K562 (cell line): ENCODE results near the gene PHTF1. TPM values are rescaled to one million over a fixed set of nuclear protein-coding genes. Genes with fewer than 3 reads are reported as not detected.

Experiments
- ASH1L ChIP-seq: fragments of 450-650 bp; IDR thresholded peaks from 2 replicates; pipeline ENCODE4 v1.6.1; 2018; ENCODE audit warnings: borderline replicate concordance, mild to moderate bottlenecking, low read depth; ENCODE audit not compliant: partially characterized antibody
- E2F6 ChIP-seq, 2 experiments: IDR thresholded peaks; 2 replicates each; pipeline ENCODE4 v1.6.1; 2011; ENCODE audit warnings: borderline replicate concordance in 1 of 2, control low read depth in 1 of 2, low read depth in 1 of 2, low read length in 1 of 2, mild to moderate bottlenecking in 1 of 2, mixed read lengths in 1 of 2, moderate library complexity in 1 of 2; ENCODE audit not compliant: insufficient read depth in 1 of 2, insufficient read length in 1 of 2, poor library complexity in 1 of 2, severe bottlenecking in 1 of 2; ENCODE audit errors: extremely low read depth in 1 of 2
- ETS1 ChIP-seq: conservative IDR thresholded peaks from 2 replicates; pipeline ENCODE4 v1.6.1; 2011; ENCODE audit warnings: low read depth, mild to moderate bottlenecking, low read length; ENCODE audit not compliant: control insufficient read depth
- MITF ChIP-seq: IDR thresholded peaks from 2 replicates; pipeline ENCODE4 v1.6.1; 2014; ENCODE audit warnings: antibody characterized with exemption
- MLLT1 ChIP-seq, 2 experiments: fragments of 450-650 bp; IDR thresholded peaks; 2 replicates each; pipeline ENCODE4 v1.6.1; 2016
- PCBP1 ChIP-seq: fragments of 200-400 bp; formaldehyde crosslinking; IDR thresholded peaks from 2 replicates; pipeline ENCODE4 v1.6.1; 2018; ENCODE audit warnings: mild to moderate bottlenecking, low read depth, low read length; ENCODE audit not compliant: poor library complexity, severe bottlenecking
- PHF8 ChIP-seq: fragments of 200-600 bp; sonication (generic); IDR thresholded peaks from 2 replicates; pipeline ENCODE4 v1.6.1; 2012; ENCODE audit warnings: mixed run types, mild to moderate bottlenecking, inconsistent platforms, low read length, moderate library complexity, borderline replicate concordance
- SAP30 ChIP-seq: fragments of 200-600 bp; sonication (generic); IDR thresholded peaks from 2 replicates; pipeline ENCODE4 v1.6.1; 2012; ENCODE audit warnings: borderline replicate concordance, low read depth, mild to moderate bottlenecking, moderate library complexity, low read length, control low read depth, inconsistent platforms; ENCODE audit not compliant: insufficient read depth, poor library complexity, severe bottlenecking
- SMARCB1 ChIP-seq: IDR thresholded peaks from 2 replicates; pipeline ENCODE4 v1.6.1; 2011; ENCODE audit warnings: improper control_type of control experiment, low read depth; ENCODE audit not compliant: insufficient read length
- STAT6 ChIP-seq: sonication (generic); formaldehyde crosslinking; IDR thresholded peaks from 2 replicates; pipeline ENCODE4 v1.8.1; 2023; ENCODE audit warnings: mild to moderate bottlenecking, missing genetic modification reagents
- U2AF2 ChIP-seq: fragments of 200-400 bp; formaldehyde crosslinking; optimal IDR thresholded peaks from 2 replicates; pipeline ENCODE3; 2017; ENCODE audit warnings: low read depth, mild to moderate bottlenecking, low read length
- ZFP30 ChIP-seq: fragments of 250-450 bp; sonication (Bioruptor Pico); IDR thresholded peaks from 2 replicates; pipeline ENCODE4 v1.8.0; 2022; ENCODE audit warnings: moderate library complexity, mild to moderate bottlenecking, inconsistent platforms, borderline replicate concordance
- ZKSCAN8 ChIP-seq: fragments of 200-800 bp; sonication (Bioruptor generic); IDR thresholded peaks from 2 replicates; pipeline ENCODE4 v1.6.1; 2016; ENCODE audit warnings: missing genetic modification characterization, missing compliant biosample characterization
- ZNF668 ChIP-seq: fragments of 250-450 bp; sonication (Bioruptor Pico); IDR thresholded peaks from 2 replicates; pipeline ENCODE4 v1.8.0; 2022; ENCODE audit warnings: mild to moderate bottlenecking, inconsistent platforms
- polyA plus RNA-seq, 8 experiments: library from polyadenylated mRNA; depleted of rRNA in 4 of 8; stranded (reverse) in 5 of 8; unstranded in 3 of 8; fragments of >200 nt; fragmentation: Nextera tagmentation in 2 of 8; fragmentation: Illumina TruSeq in 1 of 8; extraction: Ambion mirVana in 2 of 8; extraction: Trizol in 1 of 8; gene quantifications; 2 replicates each; pipeline versions ENCODE4 v1.2.1 to v1.2.3, GENCODE V29; 2011 to 2014; ENCODE audit warnings: inconsistent platforms in 1 of 8, missing spikeins in 1 of 8
- total RNA-seq, 7 experiments: library from RNA; depleted of rRNA in 6 of 7; stranded (reverse); fragments of >200 nt in 6 of 7; fragmentation: Illumina TruSeq in 2 of 7; extraction: Trizol in 2 of 7; gene quantifications; 2 replicates each; pipeline versions ENCODE4 v1.2.1 to v1.2.3, GENCODE V29; 2011 to 2021; ENCODE audit warnings: low replicate concordance in 1 of 7

PHTF1 gene
- total and polyA plus RNA-seq, 9 of the 15 experiments (the other 6 are each of a cell fraction or from before 2014, with no cell fraction given) = 8.4 to 36.2 (median 23.0) TPM

- peak; percentile 87 for TF ChIP-seq PCBP1
- no peak for TF ChIP-seq SMARCB1
- peak; percentile 67 for TF ChIP-seq SAP30
- TF ChIP-seq U2AF2 = no peak
- TF ChIP-seq ETS1 = peak; percentile 77
- TF ChIP-seq STAT6 (CRISPR knock-in tag) = peak; percentile 38; the same call in 1 of the 2 replicates
- no peak for TF ChIP-seq PHF8
- peak in 1 of 2 experiments; percentile 98; a peak in 2 of 4 replicates for TF ChIP-seq MLLT1 (IDR thresholded peaks at IDR 0.05)
- TF ChIP-seq ASH1L = no peak
- TF ChIP-seq ZFP30 (CRISPR knock-in tag) = no peak
- TF ChIP-seq ZNF668 (CRISPR knock-in tag) = peak; percentile 56; the same call in 1 of the 2 replicates
- TF ChIP-seq E2F6 (IDR thresholded peaks at IDR 0.05; ENCODE audit: borderline replicate concordance in 1 of 2, extremely low read depth in 1 of 2, insufficient read depth in 1 of 2, insufficient read length in 1 of 2, low read depth in 1 of 2, low read length in 1 of 2, poor library complexity in 1 of 2, severe bottlenecking in 1 of 2) = peak in 1 of 2 experiments; percentile 46
- TF ChIP-seq MITF = no peak
- TF ChIP-seq ZKSCAN8 = peak; percentile 61; the same call in 1 of the 2 replicates
These were observed 504 bp downstream of the PHTF1 start (continued) for GRCh38 chr1:113758631-113759332.
